Stimulated activated CD4-positive, alpha-beta T cell treated with anti-CD3 and anti-CD28 coated beads, Interleukin-4, amount 100 ng/mL, for 24 hours (primary cell): ENCODE data around the gene MYBPHL.

Experiments
- DNase-seq: peaks from one replicate; pipeline ENCODE4 v3.0.0-alpha.2; 2020

The MYBPHL gene

GRCh38 chr1:109251277-109252166 lies 55.3 kb downstream of the MYBPHL start:
- no peak for DNase-seq

GRCh38 chr1:109250454-109251276 lies 56.1 kb downstream of the MYBPHL start:
- DNase-seq, result no peak

GRCh38 chr1:109249654-109250401 lies 57.0 kb downstream of the MYBPHL start:
- DNase-seq, result no peak

- DNase-seq, result peak; percentile 58
Observed at GRCh38 chr1:109248797-109249629, 57.8 kb downstream of the MYBPHL start, which contains the start of gene CELSR2. TSS of gene CELSR2 (plus strand) at chr1:109249539. CDS start at chr1:109250080, 541 bp downstream.

GRCh38 chr1:109248444-109248796 lies 58.4 kb downstream of the MYBPHL start:
- no peak for DNase-seq

GRCh38 chr1:109247401-109248365 lies 59.1 kb downstream of the MYBPHL start:
- no peak for DNase-seq

- DNase-seq, result no peak
Observed at GRCh38 chr1:109246141-109246551, 60.7 kb downstream of the MYBPHL start.

GRCh38 chr1:109243860-109244552 lies 62.8 kb downstream of the MYBPHL start:
- DNase-seq, result no peak

- DNase-seq, result no peak
Observed at GRCh38 chr1:109243221-109243620, 63.6 kb downstream of the MYBPHL start.

GRCh38 chr1:109242387-109242786 lies 64.4 kb downstream of the MYBPHL start:
- no peak for DNase-seq
